Loucy (cell line): ENCODE results near the gene APBA3.

ENCODE experiments used
- H2AFZ ChIP-seq: fragments of 200-600 bp; sonication (generic); 2 replicates; pipeline ENCODE4 v1.6.0; 2016; ENCODE audit warnings: antibody characterized with exemption, mild to moderate bottlenecking, low read length, moderate library complexity
- H3F3A ChIP-seq: fragments of 200-600 bp; 2 replicates; pipeline ENCODE4 v1.6.0; 2016; ENCODE audit warnings: antibody characterized with exemption, low read depth, mild to moderate bottlenecking
- H3K27me3 ChIP-seq: fragments of 200-600 bp; sonication (generic); 2 replicates; pipeline ENCODE4 v1.6.1; 2014; ENCODE audit warnings: low read length, mild to moderate bottlenecking; ENCODE audit not compliant: insufficient read depth, poor library complexity, severe bottlenecking
- H3K36me3 ChIP-seq: fragments of 200-600 bp; sonication (generic); 2 replicates; pipeline ENCODE4 v1.6.1; 2016; ENCODE audit warnings: low read length; ENCODE audit not compliant: insufficient read depth
- H3K4me1 ChIP-seq: fragments of 200-600 bp; sonication (generic); 2 replicates; pipeline ENCODE4 v1.5.1; 2014; ENCODE audit warnings: low read length, mild to moderate bottlenecking; ENCODE audit not compliant: insufficient read depth, poor library complexity, severe bottlenecking
- H3K4me2 ChIP-seq: fragments of 200-600 bp; sonication (generic); 2 replicates; pipeline ENCODE4 v1.6.0; 2014; ENCODE audit warnings: antibody characterized with exemption, low read length, low read depth, mild to moderate bottlenecking; ENCODE audit not compliant: poor library complexity, severe bottlenecking
- H3K4me3 ChIP-seq: fragments of 200-600 bp; sonication (generic); 2 replicates; pipeline ENCODE4 v1.5.1; 2014; ENCODE audit warnings: low read length, mild to moderate bottlenecking, mixed read lengths; ENCODE audit not compliant: poor library complexity, severe bottlenecking
- H3K79me2 ChIP-seq: fragments of 200-600 bp; sonication (generic); 2 replicates; pipeline ENCODE4 v1.6.1; 2014; ENCODE audit warnings: low read length; ENCODE audit not compliant: insufficient read depth
- H3K9ac ChIP-seq: fragments of 200-600 bp; sonication (generic); 2 replicates; pipeline ENCODE4 v1.6.0; 2014; ENCODE audit warnings: mild to moderate bottlenecking, low read depth, low read length, moderate library complexity; ENCODE audit not compliant: poor library complexity, severe bottlenecking
- H3K9me2 ChIP-seq: fragments of 200-600 bp; sonication (generic); replicated peaks from 2 replicates; pipeline ENCODE4 v1.6.1; 2016; ENCODE audit warnings: low read depth, low read length, mixed read lengths
- H3K9me3 ChIP-seq: fragments of 200-600 bp; sonication (generic); 2 replicates; pipeline ENCODE4 v1.6.1; 2014; ENCODE audit warnings: mild to moderate bottlenecking, antibody characterized with exemption, low read length, low read depth; ENCODE audit not compliant: insufficient read depth
- H4K20me1 ChIP-seq: fragments of 200-600 bp; sonication (generic); 2 replicates; pipeline ENCODE4 v1.6.0; 2014; ENCODE audit warnings: antibody characterized with exemption, low read length, mild to moderate bottlenecking; ENCODE audit not compliant: insufficient read depth, poor library complexity, severe bottlenecking
- EZH2phosphoT487 ChIP-seq: fragments of 200-600 bp; IDR thresholded peaks from 2 replicates; pipeline ENCODE4 v1.6.1; 2018; ENCODE audit warnings: antibody characterized with exemption, mild to moderate bottlenecking, moderate library complexity, borderline replicate concordance
- TF ChIP-seq, protein P1 (sequence below): fragments of 200-600 bp; sonication (generic); conservative IDR thresholded peaks from 2 replicates; pipeline ENCODE4 v1.5.1; 2014; ENCODE audit warnings: mild to moderate bottlenecking, antibody characterized with exemption, low read length

The APBA3 gene

DNA sequence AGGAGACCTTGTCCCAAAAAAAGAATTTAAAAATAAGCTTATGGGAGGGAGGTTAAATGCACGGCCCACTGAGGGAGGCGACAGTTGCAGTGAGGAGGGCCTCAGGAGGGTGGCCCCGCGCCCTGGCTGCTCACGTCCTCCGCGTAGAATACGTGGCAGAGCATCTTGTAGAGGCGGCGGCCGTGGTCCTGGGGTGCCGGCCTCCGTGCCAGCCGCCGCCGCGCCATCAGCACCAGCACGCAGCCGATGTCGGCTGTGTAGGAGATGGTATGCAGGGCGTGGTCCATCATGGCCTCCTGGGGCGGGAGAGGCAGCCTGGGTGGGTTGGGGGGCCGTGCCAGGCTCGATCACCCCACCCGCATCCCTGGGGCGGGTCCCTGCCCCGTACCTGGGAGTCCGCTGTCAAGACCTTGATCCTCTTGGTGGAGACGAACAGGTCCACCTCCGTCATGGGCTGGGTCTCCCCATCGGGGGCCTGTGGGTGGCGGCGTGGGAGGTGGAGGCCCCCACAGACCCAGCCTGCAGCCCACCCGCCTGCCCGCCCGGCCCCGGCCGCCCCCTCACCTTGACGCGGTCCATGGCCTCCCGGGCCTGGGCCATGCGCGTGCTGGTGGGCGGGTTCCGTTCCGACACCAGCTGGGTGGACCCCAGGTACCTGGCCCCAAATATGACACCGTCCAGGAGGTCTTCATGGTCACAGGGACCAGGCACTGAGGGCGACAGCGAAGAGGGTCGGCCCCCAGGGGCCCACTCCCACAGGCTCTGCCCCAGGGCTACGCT lies 7.7 kb downstream of the APBA3 start:
- Histone ChIP-seq H3K79me2 (0 out of 2 replicates have a peak, but pooled peaks cover 6% of the 10 kb centered on the region), H3K4me2 (no peak overlapping the region), H2AFZ (no peak overlapping the region), H3K9me3 (no peaks in the 10 kb centered on the region), H3K36me3 (no peaks in the 10 kb centered on the region), H3K27me3 (no peaks in the 10 kb centered on the region), H3K4me3 (no peak overlapping the region), H4K20me1 (no peaks in the 10 kb centered on the region), H3K4me1 (no peaks in the 10 kb centered on the region), H3K9ac (no peak overlapping the region), H3K9me2 (no peaks in the 10 kb centered on the region), H3F3A (no peaks in the 10 kb centered on the region)
- TF ChIP-seq, protein P1, sequence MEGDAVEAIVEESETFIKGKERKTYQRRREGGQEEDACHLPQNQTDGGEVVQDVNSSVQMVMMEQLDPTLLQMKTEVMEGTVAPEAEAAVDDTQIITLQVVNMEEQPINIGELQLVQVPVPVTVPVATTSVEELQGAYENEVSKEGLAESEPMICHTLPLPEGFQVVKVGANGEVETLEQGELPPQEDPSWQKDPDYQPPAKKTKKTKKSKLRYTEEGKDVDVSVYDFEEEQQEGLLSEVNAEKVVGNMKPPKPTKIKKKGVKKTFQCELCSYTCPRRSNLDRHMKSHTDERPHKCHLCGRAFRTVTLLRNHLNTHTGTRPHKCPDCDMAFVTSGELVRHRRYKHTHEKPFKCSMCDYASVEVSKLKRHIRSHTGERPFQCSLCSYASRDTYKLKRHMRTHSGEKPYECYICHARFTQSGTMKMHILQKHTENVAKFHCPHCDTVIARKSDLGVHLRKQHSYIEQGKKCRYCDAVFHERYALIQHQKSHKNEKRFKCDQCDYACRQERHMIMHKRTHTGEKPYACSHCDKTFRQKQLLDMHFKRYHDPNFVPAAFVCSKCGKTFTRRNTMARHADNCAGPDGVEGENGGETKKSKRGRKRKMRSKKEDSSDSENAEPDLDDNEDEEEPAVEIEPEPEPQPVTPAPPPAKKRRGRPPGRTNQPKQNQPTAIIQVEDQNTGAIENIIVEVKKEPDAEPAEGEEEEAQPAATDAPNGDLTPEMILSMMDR, result no peak
- TF ChIP-seq EZH2phosphoT487, result no peak

GRCh38 chr19:3752492-3752891 lies 9.0 kb downstream of the APBA3 start:
- H3K27me3 ChIP-seq, result no peaks in the 10 kb centered on the region
- H3K4me3 ChIP-seq, result no peak overlapping the region
- H3K79me2 ChIP-seq, result 0 out of 2 replicates have a peak, but pooled peaks cover 2% of the 10 kb centered on the region
- no peaks in the 10 kb centered on the region for H3K9me2 ChIP-seq
- no peaks in the 10 kb centered on the region for H3K9me3 ChIP-seq
- no peaks in the 10 kb centered on the region for H3F3A ChIP-seq
- no peak overlapping the region for H3K9ac ChIP-seq
- TF ChIP-seq, protein P1, result no peak
- no peak for TF ChIP-seq EZH2phosphoT487
- H4K20me1 ChIP-seq, result no peaks in the 10 kb centered on the region
- no peak overlapping the region for H2AFZ ChIP-seq
- H3K4me2 ChIP-seq, result no peak overlapping the region
- H3K36me3 ChIP-seq, result no peaks in the 10 kb centered on the region
- no peaks in the 10 kb centered on the region for H3K4me1 ChIP-seq

DNA sequence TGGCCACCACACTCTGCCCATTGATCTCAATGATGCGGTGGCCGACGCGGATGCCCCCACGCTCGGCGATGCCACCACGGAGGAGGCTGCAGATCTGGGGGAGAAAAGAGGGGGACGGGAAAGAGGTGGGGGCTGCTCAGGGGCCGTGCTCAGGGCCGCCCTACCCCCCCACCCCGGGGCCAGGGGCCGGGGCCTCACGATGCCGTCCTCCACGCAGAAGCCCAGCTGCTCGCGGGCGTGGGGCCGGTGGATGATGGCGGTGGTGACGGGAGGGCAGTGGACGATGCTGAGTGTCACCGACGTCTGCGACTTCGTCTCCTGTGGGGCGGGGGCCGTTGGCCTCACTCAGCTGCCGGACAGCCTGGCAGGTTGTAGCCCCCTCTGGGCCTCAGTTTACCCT lies 10.3 kb downstream of the APBA3 start:
- Histone ChIP-seq H3K9me3 (no peaks in the 10 kb centered on the region), H3K36me3 (no peaks in the 10 kb centered on the region), H3K9me2 (no peaks in the 10 kb centered on the region), H3K9ac (no peak overlapping the region), H4K20me1 (no peaks in the 10 kb centered on the region), H3K79me2 (no peaks in the 10 kb centered on the region), H3K4me3 (no peak overlapping the region), H2AFZ (no peak overlapping the region), H3K27me3 (no peaks in the 10 kb centered on the region), H3F3A (no peaks in the 10 kb centered on the region), H3K4me1 (no peaks in the 10 kb centered on the region), H3K4me2 (no peak overlapping the region)
- TF ChIP-seq, protein P1, result no peak
- TF ChIP-seq EZH2phosphoT487, result no peak
